Fibroblast of lung (primary cell): ENCODE measurements around the gene PDSS2. TPM values are rescaled to one million over a fixed set of nuclear protein-coding genes. Genes with fewer than 3 reads are reported as not detected.

ENCODE experiments used
- DNase-seq, 2 donors: peaks; one replicate each; pipeline versions ENCODE4 v3.0.0 to v3.0.0-alpha.2; 2010; ENCODE audit warnings: low read depth in 2 of 2
- H2AFZ ChIP-seq: 2 replicates; pipeline ENCODE4 v1.5.1; 2012; ENCODE audit warnings: low read length, control low read depth, inconsistent platforms
- H3K27ac ChIP-seq: 2 replicates; pipeline ENCODE4 v1.5.1; 2011; ENCODE audit warnings: low read length, control low read depth; ENCODE audit not compliant: insufficient read depth
- H3K27me3 ChIP-seq: 2 replicates; pipeline ENCODE4 v1.5.1; 2011; ENCODE audit warnings: mild to moderate bottlenecking, low read length; ENCODE audit not compliant: control insufficient read depth, insufficient read depth
- H3K36me3 ChIP-seq: 2 replicates; pipeline ENCODE4 v1.5.1; 2011; ENCODE audit warnings: low read length; ENCODE audit not compliant: control insufficient read depth, insufficient read depth
- H3K4me1 ChIP-seq: 2 replicates; pipeline ENCODE4 v1.5.1; 2011; ENCODE audit warnings: low read length; ENCODE audit not compliant: control insufficient read depth, insufficient read depth; ENCODE audit errors: extremely low read depth
- H3K4me2 ChIP-seq: 2 replicates; pipeline ENCODE4 v1.5.1; 2011; ENCODE audit warnings: low read length, control low read depth; ENCODE audit not compliant: insufficient read depth; ENCODE audit errors: extremely low read depth
- H3K4me3 ChIP-seq, 4 experiments: fragments of 200-600 bp in 1 of 4; sonication (generic) in 1 of 4; replicated peaks in 1 of 4; 2 replicates each; pipeline ENCODE4 v1.5.1; 2011 to 2016; ENCODE audit warnings: low read length in 4 of 4, low read depth in 3 of 4, mild to moderate bottlenecking in 3 of 4, control low read depth in 2 of 4, inconsistent platforms in 1 of 4, mixed read lengths in 1 of 4; ENCODE audit not compliant: insufficient read depth in 1 of 4; ENCODE audit errors: control extremely low read depth in 1 of 4
- H3K79me2 ChIP-seq: 2 replicates; pipeline ENCODE4 v1.5.1; 2012; ENCODE audit warnings: mild to moderate bottlenecking, low read length, inconsistent platforms; ENCODE audit not compliant: control insufficient read depth, insufficient read depth
- H3K9ac ChIP-seq: 2 replicates; pipeline ENCODE4 v1.5.1; 2011; ENCODE audit warnings: mild to moderate bottlenecking, low read length, control low read depth; ENCODE audit not compliant: insufficient read depth
- H3K9me3 ChIP-seq: 2 replicates; pipeline ENCODE4 v1.5.1; 2012; ENCODE audit warnings: low read depth, low read length; ENCODE audit not compliant: control insufficient read depth, insufficient read depth
- H4K20me1 ChIP-seq: 2 replicates; pipeline ENCODE4 v1.5.1; 2011; ENCODE audit warnings: low read length; ENCODE audit not compliant: control insufficient read depth, insufficient read depth; ENCODE audit errors: extremely low read depth
- EZH2 ChIP-seq: IDR thresholded peaks from 2 replicates; pipeline ENCODE4 v1.5.1; 2012; ENCODE audit warnings: low read length, control low read depth, mild to moderate bottlenecking; ENCODE audit errors: missing control alignments
- polyA plus RNA-seq, 2 donors: library from polyadenylated mRNA; depleted of rRNA in 1 of 2; stranded (reverse) in 1 of 2; unstranded in 1 of 2; fragments of >200 nt; gene quantifications; 2 replicates each; pipeline ENCODE4 v1.2.1, GENCODE V29; 2011 to 2012; ENCODE audit warnings: missing spikeins in 1 of 2
- total RNA-seq: library from RNA; depleted of rRNA; stranded (reverse); fragments of >200 nt; gene quantifications from 2 replicates; pipeline ENCODE4 v1.2.1, GENCODE V29; 2014
- TF ChIP-seq, protein P1 (sequence below), 2 donors: IDR thresholded peaks in 1 of 2; conservative IDR thresholded peaks in 1 of 2; 1 replicate in 1 of 2; 2 replicates in 1 of 2; pipeline ENCODE4 v1.5.1; 2011 to 2012; ENCODE audit warnings: low read length in 2 of 2, control low read depth in 1 of 2, inconsistent platforms in 1 of 2, low read depth in 1 of 2, mild to moderate bottlenecking in 1 of 2

The PDSS2 gene
- total and polyA plus RNA-seq, 2 donors (not counting 1 experiment from before 2014, with no cell fraction given), result 12.1 to 13.8 TPM

DNA sequence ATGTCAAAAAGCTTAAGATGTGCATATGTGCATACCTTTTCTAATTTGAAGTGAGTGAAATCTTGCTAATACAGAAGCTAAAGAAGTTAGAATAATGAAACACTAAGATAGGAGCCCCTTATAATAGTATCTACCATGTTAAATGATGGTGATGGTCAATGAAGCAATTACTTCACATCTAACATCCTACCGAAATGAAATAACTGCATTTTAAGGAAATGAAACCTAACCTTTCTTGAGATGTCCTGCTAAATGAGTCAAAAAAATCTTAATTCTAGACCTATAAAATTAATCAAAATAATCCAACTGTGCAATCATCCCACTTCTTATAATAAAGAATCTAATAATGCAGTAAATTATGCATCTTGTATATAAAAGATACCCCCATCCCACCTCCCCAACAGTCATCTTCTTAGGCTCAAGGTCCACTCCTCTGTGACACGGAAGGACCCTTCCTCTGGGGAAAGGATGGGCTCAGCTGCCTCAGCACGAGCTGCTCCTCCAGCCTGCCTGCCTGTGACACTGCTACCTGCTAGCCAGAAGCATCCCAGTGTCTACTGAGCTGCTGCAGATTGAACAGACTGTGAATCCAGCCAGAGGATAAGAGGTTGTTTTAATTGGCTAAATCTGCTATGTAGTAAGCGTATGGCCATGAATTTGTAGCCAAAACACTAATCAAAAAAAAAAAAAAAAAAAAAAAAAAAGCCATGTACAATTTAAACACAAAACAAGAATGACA lies 214.5 kb downstream of the PDSS2 start:
- H3K27ac ChIP-seq, result no peak overlapping the region
- H3K27me3 ChIP-seq, result no peaks in the 10 kb centered on the region
- no peaks in the 10 kb centered on the region for H3K79me2 ChIP-seq
- H2AFZ ChIP-seq, result no peak overlapping the region
- H3K4me2 ChIP-seq, result no peak overlapping the region
- H3K36me3 ChIP-seq, result no peaks in the 10 kb centered on the region
- no peaks in the 10 kb centered on the region for H4K20me1 ChIP-seq
- H3K9me3 ChIP-seq, result no peaks in the 10 kb centered on the region
- H3K4me3 ChIP-seq, result no peak overlapping the region
- TF ChIP-seq EZH2, result no peak
- TF ChIP-seq, protein P1, sequence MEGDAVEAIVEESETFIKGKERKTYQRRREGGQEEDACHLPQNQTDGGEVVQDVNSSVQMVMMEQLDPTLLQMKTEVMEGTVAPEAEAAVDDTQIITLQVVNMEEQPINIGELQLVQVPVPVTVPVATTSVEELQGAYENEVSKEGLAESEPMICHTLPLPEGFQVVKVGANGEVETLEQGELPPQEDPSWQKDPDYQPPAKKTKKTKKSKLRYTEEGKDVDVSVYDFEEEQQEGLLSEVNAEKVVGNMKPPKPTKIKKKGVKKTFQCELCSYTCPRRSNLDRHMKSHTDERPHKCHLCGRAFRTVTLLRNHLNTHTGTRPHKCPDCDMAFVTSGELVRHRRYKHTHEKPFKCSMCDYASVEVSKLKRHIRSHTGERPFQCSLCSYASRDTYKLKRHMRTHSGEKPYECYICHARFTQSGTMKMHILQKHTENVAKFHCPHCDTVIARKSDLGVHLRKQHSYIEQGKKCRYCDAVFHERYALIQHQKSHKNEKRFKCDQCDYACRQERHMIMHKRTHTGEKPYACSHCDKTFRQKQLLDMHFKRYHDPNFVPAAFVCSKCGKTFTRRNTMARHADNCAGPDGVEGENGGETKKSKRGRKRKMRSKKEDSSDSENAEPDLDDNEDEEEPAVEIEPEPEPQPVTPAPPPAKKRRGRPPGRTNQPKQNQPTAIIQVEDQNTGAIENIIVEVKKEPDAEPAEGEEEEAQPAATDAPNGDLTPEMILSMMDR (conservative IDR thresholded peaks at IDR 0.05 in 1 of 2, IDR thresholded peaks at IDR 0.05 in 1 of 2; ENCODE audit: low read depth in 1 of 2, low read length in 2 of 2), result no peak
- DNase-seq, result no peak
- H3K4me1 ChIP-seq, result no peaks in the 10 kb centered on the region
- no peak overlapping the region for H3K9ac ChIP-seq

DNA sequence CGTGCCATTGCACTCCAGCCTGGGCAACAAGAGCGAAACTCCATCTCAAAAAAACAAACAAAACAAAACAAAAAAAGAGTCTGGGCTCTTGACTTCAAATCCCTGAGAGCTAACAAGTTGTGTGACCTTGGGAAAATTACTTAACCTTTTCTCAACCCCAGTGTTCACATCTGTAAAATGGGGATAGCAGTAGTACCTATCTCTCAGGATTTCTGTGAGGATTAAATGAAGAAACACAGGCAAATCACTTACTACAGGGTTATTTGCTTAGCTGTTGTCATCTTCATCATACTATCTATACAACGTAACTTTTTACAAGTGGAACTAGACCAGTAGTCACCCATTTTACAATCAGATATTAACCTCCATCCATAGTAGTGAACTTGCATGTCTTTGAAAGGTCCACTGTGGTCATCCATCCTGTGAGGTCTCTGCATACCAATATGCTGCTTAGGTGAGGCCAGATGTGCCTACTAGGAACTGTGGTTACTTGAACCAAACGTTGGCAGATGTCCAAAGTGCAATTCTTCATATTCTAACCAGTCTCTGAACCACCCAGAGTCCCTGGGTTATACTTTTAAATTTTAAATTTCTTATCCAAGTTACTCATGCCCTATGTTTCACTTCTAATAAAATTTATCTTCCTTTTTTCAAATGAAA lies 215.2 kb downstream of the PDSS2 start:
- no peaks in the 10 kb centered on the region for H3K36me3 ChIP-seq
- H3K4me2 ChIP-seq, result no peak overlapping the region
- no peak overlapping the region for H3K27ac ChIP-seq
- no peaks in the 10 kb centered on the region for H3K27me3 ChIP-seq
- H3K79me2 ChIP-seq, result no peaks in the 10 kb centered on the region
- H4K20me1 ChIP-seq, result no peaks in the 10 kb centered on the region
- no peaks in the 10 kb centered on the region for H3K9me3 ChIP-seq
- no peak overlapping the region for H2AFZ ChIP-seq
- H3K4me1 ChIP-seq, result no peaks in the 10 kb centered on the region
- H3K4me3 ChIP-seq, result no peak overlapping the region
- TF ChIP-seq EZH2, result no peak
- TF ChIP-seq, protein P1 (conservative IDR thresholded peaks at IDR 0.05 in 1 of 2, IDR thresholded peaks at IDR 0.05 in 1 of 2; ENCODE audit: low read depth in 1 of 2, low read length in 2 of 2), result no peak
- H3K9ac ChIP-seq, result no peak overlapping the region
- peak in 1 of 2 donors; percentile 27 for DNase-seq

DNA sequence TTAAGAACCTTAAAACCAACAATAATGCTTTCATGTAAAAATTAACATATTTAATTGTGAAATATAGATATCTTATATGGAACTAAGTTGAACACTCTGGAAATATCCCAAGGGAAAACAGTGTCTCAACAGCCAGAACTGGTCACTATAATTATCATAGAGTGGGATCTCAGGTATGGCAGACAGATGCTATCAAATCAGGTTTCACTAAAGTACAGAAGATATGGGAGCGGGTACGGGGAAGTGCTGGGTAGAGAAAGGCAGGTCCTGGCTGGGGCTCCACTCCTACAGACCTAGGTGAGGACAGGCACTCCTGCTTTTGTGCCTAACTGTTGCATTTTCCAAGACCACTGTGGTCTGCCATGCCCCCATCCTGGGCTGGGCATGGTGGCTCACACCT lies 215.9 kb downstream of the PDSS2 start:
- H3K4me1 ChIP-seq, result no peaks in the 10 kb centered on the region
- H3K9ac ChIP-seq, result no peak overlapping the region
- no peaks in the 10 kb centered on the region for H3K36me3 ChIP-seq
- TF ChIP-seq, protein P1 (conservative IDR thresholded peaks at IDR 0.05 in 1 of 2, IDR thresholded peaks at IDR 0.05 in 1 of 2; ENCODE audit: low read depth in 1 of 2, low read length in 2 of 2), result no peak
- no peak for TF ChIP-seq EZH2
- no peaks in the 10 kb centered on the region for H3K27me3 ChIP-seq
- H3K27ac ChIP-seq, result no peak overlapping the region
- H3K4me3 ChIP-seq, result no peak overlapping the region
- no peak for DNase-seq
- H3K9me3 ChIP-seq, result no peaks in the 10 kb centered on the region
- no peak overlapping the region for H3K4me2 ChIP-seq
- H2AFZ ChIP-seq, result no peak overlapping the region
- H4K20me1 ChIP-seq, result no peaks in the 10 kb centered on the region
- H3K79me2 ChIP-seq, result no peaks in the 10 kb centered on the region
